ENCODE measurements around the gene GNPTAB. TPM values are rescaled to one million over a fixed set of nuclear protein-coding genes. Genes with fewer than 3 reads are reported as not detected.

The GNPTAB gene
- polyA plus RNA-seq, 2 of the 4 experiments (the other 2 are of a cell fraction), result 20.3 to 29.3 TPM

DNA sequence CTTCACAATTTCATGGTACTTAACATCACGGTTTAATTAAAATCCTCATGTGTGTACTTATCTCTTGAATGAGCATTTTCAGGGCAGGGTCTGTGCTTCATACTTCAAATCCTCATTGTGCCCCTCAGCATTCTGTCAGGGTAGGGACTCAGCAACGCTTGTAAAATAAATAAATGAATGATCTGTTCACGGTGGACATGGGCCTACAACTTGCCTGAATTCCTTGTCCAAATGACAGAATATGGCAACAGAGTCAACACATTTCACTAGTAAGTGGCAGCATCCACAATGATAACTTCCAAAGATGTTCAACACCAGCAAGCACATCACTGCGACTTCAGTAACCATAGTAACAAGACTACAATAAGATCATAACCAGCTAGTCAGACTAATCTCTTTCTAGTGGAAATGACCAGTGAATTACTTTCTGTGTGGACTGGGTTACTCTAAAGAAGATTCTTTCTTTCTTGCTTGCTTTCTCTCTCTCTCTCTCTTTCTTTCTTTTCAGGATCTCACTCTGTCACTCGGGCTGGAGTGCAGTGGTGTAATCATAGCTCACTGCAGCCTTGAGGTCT is 14.5 kb upstream of the GNPTAB start:
- 62% methylated on average over 5 of the region's 5 CpGs for WGBS (ENCODE audit: missing lambda C conversion rate)
- FAIRE-seq (no peak), ATAC-seq (no peak), DNase-seq (ENCODE audit: low read depth in 1 of 2, low spot score in 1 of 2) (no peak)
- no peak for TF ChIP-seq HES2 (IDR thresholded peaks at IDR 0.05)
- no peak for TF ChIP-seq HEYL (CRISPR knock-in tag; IDR thresholded peaks at IDR 0.05)
- no peak for TF ChIP-seq GATA3 (IDR thresholded peaks at IDR 0.05; ENCODE audit: borderline replicate concordance)
- no peak for TF ChIP-seq ELK1 (IDR thresholded peaks at IDR 0.05; ENCODE audit: low read depth, low read length)
- TF ChIP-seq FOXS1 (CRISPR knock-in tag; IDR thresholded peaks at IDR 0.05), result no peak
- TF ChIP-seq, protein P1, sequence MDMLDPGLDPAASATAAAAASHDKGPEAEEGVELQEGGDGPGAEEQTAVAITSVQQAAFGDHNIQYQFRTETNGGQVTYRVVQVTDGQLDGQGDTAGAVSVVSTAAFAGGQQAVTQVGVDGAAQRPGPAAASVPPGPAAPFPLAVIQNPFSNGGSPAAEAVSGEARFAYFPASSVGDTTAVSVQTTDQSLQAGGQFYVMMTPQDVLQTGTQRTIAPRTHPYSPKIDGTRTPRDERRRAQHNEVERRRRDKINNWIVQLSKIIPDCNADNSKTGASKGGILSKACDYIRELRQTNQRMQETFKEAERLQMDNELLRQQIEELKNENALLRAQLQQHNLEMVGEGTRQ (IDR thresholded peaks at IDR 0.05), result no peak
- TF ChIP-seq, protein P2, sequence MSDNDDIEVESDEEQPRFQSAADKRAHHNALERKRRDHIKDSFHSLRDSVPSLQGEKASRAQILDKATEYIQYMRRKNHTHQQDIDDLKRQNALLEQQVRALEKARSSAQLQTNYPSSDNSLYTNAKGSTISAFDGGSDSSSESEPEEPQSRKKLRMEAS (IDR thresholded peaks at IDR 0.05), result no peak
- no peak for TF ChIP-seq ZNF302 (CRISPR knock-in tag; IDR thresholded peaks at IDR 0.05)
- H3K4me3 ChIP-seq, result no peak overlapping the region
- ChIA-PET CTCF (interaction anchor here (0.7 to 1.5 kb wide), 3 partner anchors 15 to 950 kb away, joined by 3 to 5 read pairs (median 4); partner anchors contain the start of gene GNPTAB), POLR2A (interaction anchor here (1.0 kb wide), 1 partner anchor 14 kb away, joined by 3 read pairs; the partner anchor contains the start of gene GNPTAB)
- H3K27ac ChIP-seq, result no peak overlapping the region
- H3K4me2 ChIP-seq, result no peak overlapping the region
- no peaks in the 10 kb centered on the region for H3K9me3 ChIP-seq
- no peaks in the 10 kb centered on the region for H3K4me1 ChIP-seq

DNA sequence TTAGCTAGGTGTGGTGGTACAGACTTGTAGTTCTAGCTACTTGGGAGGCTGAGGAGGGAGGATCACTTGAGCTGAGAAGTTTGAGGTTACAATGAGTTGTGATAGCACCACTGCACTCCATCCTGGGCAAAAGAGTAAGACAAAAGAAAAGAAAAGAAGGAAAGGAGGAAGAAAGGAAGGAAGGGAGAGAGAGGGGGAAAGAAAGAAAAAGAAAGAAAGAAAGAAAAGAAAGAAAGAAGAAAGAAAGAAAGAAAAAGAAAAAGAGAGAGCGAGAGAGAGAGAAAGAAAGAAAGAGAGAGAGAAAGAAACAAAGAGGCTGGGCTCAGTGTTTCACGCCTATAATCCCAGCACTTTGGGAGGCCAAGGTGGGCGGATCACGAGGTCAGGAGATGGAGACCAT is 10.3 kb upstream of the GNPTAB start:
- no peak for TF ChIP-seq ZSCAN20 (CRISPR knock-in tag; IDR thresholded peaks at IDR 0.05)
- TF ChIP-seq TFCP2L1 (CRISPR knock-in tag; IDR thresholded peaks at IDR 0.05), result no peak
- no peak for TF ChIP-seq RARB (CRISPR knock-in tag; IDR thresholded peaks at IDR 0.05)
- TF ChIP-seq CBX2 (IDR thresholded peaks at IDR 0.05; ENCODE audit: borderline replicate concordance, low read depth), result no peak
- H3K4me1 ChIP-seq, result no peaks in the 10 kb centered on the region
- ATAC-seq (no peak), FAIRE-seq (no peak), DNase-seq (ENCODE audit: low read depth in 1 of 2, low spot score in 1 of 2) (no peak)
- ChIA-PET POLR2A (interaction anchor here (1.6 kb wide), 1 partner anchor 11 kb away, joined by 6 read pairs; the partner anchor contains the start of gene GNPTAB), CTCF (interaction anchor here (0.7 to 7.4 kb wide), 10 partner anchors 8 to 1570 kb away, joined by 3 to 68 read pairs (median 8); partner anchors contain the start of gene GNPTAB)
- no peak overlapping the region for H3K27ac ChIP-seq
- no peaks in the 10 kb centered on the region for H3K9me3 ChIP-seq
- H3K4me3 ChIP-seq, result no peak overlapping the region
- no peak overlapping the region for H3K4me2 ChIP-seq
- WGBS (ENCODE audit: missing lambda C conversion rate), result 67% methylated on average over 4 of the region's 4 CpGs

DNA sequence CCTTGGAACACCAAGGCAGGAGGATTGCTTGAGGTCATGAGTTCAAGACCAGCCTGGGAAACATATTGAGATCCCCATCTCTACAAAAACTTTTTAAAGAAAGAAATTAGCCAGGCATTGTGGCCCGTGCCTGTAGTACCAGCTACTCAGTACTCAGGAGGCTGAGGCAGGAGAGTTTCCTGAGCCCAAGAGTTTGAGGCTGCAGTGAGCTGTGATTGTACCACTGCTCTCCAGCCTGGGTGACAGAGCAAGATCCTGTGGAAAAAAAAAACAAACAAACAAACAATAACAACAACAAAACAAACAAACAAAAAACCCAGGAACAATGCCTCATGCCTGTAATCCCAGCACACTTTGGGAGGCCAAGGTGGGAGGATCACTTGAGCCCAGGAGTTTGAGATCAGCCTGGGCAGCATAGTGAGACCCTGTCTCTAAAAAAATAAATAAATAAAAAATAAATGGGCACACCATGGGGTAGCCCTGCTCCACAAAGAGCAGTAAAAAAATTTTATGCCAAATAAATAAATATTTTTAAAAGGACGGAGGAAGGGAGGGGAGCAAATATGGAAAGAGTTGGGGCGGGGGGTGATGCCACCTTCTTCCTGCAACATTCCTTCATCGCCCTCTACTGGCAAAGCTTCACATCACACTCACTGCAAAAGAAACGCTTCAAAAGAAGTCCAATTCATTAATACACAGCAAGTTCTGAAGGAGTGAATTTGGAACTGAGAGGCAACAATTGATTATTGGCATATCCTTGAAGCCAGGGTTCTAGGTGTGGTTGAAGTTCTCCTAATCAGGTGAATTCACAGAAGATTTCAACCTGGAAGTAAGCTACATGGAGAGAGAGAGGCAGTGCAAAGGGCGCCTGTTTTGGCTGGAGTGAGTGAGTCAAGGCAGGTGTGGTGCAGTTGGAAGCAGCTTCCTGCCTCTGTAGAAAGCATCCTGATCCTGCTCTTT is 8.8 kb upstream of the GNPTAB start:
- FAIRE-seq (no peak), ATAC-seq (peak; percentile 76 to 88; a peak in 4 of 6 replicates), DNase-seq (ENCODE audit: low read depth in 1 of 2, low spot score in 1 of 2) (peak; percentile 65 to 69)
- Histone ChIP-seq H3K4me2 (peak overlapping the region; percentile 18; the same call in 1 of the 3 replicates), H3K27ac (no peak overlapping the region), H3K9me3 (no peaks in the 10 kb centered on the region), H3K4me3 (no peak overlapping the region), H3K4me1 (no peaks in the 10 kb centered on the region)
- ChIA-PET POLR2A (interaction anchor here (1.2 to 1.6 kb wide), 2 partner anchors 9 to 66 kb away, joined by 3 to 6 read pairs; partner anchors contain the start of gene GNPTAB), CTCF (interaction anchor here (0.6 to 7.4 kb wide), 40 partner anchors 9 to 1953 kb away, joined by 3 to 68 read pairs (median 4); partner anchors contain the start of gene GNPTAB)
- TF ChIP-seq SMC3 (IDR thresholded peaks at IDR 0.05), result peak; percentile 70
- TF ChIP-seq HOXB5 (CRISPR knock-in tag; IDR thresholded peaks at IDR 0.05), result no peak
- TF ChIP-seq RAD21 (conservative IDR thresholded peaks at IDR 0.05 in 1 of 2, IDR thresholded peaks at IDR 0.05 in 1 of 2), result peak; percentile 76 to 78
- TF ChIP-seq, protein P3, sequence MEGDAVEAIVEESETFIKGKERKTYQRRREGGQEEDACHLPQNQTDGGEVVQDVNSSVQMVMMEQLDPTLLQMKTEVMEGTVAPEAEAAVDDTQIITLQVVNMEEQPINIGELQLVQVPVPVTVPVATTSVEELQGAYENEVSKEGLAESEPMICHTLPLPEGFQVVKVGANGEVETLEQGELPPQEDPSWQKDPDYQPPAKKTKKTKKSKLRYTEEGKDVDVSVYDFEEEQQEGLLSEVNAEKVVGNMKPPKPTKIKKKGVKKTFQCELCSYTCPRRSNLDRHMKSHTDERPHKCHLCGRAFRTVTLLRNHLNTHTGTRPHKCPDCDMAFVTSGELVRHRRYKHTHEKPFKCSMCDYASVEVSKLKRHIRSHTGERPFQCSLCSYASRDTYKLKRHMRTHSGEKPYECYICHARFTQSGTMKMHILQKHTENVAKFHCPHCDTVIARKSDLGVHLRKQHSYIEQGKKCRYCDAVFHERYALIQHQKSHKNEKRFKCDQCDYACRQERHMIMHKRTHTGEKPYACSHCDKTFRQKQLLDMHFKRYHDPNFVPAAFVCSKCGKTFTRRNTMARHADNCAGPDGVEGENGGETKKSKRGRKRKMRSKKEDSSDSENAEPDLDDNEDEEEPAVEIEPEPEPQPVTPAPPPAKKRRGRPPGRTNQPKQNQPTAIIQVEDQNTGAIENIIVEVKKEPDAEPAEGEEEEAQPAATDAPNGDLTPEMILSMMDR (IDR thresholded peaks at IDR 0.05), result peak; percentile 85
- WGBS (ENCODE audit: missing lambda C conversion rate), result 25% methylated on average over 6 of the region's 6 CpGs

Data from A549 (cell line).